WTC11 (cell line): Measurements from ENCODE around the gene POLD4. TPM values are rescaled to one million over a fixed set of nuclear protein-coding genes. Genes with fewer than 3 reads are reported as not detected.

Experiments
- ATAC-seq: fragments of 200-7000 bp; cut with Tn5 transposase; 2 replicates; pipeline ENCODE4 v1.10.0; 2021; ENCODE audit warnings: mild to moderate bottlenecking, moderate library complexity
- CTCF ChIA-PET: fragments of 300-600 bp; sonication (Branson Sonifier 250); formaldehyde crosslinking; loops from one replicate; lab custom pipeline; 2021; ENCODE audit warnings: antibody characterized with exemption; lab: Charles Lee
- POLR2A ChIA-PET: fragments of 350-600 bp; sonication (Branson Sonifier 250); formaldehyde crosslinking; loops from one replicate; lab custom pipeline; 2021; ENCODE audit warnings: antibody characterized with exemption; lab: Charles Lee
- DNase-seq: peaks from one replicate; pipeline ENCODE4 v3.0.0; 2021; ENCODE audit warnings: low spot score
- H3K27ac Mint-ChIP-seq: 2 replicates; pipeline ENCODE4 v1.8.0; 2021; ENCODE audit warnings: mixed read lengths
- H3K27me3 Mint-ChIP-seq: 2 replicates; pipeline ENCODE4 v1.8.0; 2021; ENCODE audit warnings: low read depth, mild to moderate bottlenecking, moderate library complexity, mixed read lengths
- H3K36me3 Mint-ChIP-seq: 2 replicates; pipeline ENCODE4 v1.8.0; 2021; ENCODE audit warnings: mixed read lengths
- H3K4me1 Mint-ChIP-seq: 2 replicates; pipeline ENCODE4 v1.8.0; 2022; ENCODE audit warnings: mixed read lengths
- H3K4me3 Mint-ChIP-seq: 2 replicates; pipeline ENCODE4 v1.8.0; 2021; ENCODE audit warnings: mild to moderate bottlenecking, moderate library complexity, mixed read lengths
- H3K9me3 Mint-ChIP-seq: 2 replicates; pipeline ENCODE4 v1.8.0; 2021; ENCODE audit warnings: mixed read lengths
- CDX4 ChIP-seq: fragments of 250-450 bp; sonication (Bioruptor Pico); IDR thresholded peaks from 2 replicates; pipeline ENCODE4 v1.9.0; 2021; ENCODE audit warnings: moderate library complexity, mild to moderate bottlenecking, inconsistent platforms, borderline replicate concordance
- CREB1 ChIP-seq: sonication (generic); formaldehyde crosslinking; IDR thresholded peaks from 2 replicates; pipeline ENCODE4 v1.8.0; 2023; ENCODE audit warnings: mild to moderate bottlenecking, missing genetic modification reagents
- E2F1 ChIP-seq: sonication (generic); formaldehyde crosslinking; IDR thresholded peaks from 2 replicates; pipeline ENCODE4 v1.8.0; 2022; ENCODE audit warnings: mild to moderate bottlenecking, missing genetic modification reagents
- EMX1 ChIP-seq: fragments of 250-450 bp; sonication (Bioruptor Pico); IDR thresholded peaks from 2 replicates; pipeline ENCODE4 v1.8.0; 2021; ENCODE audit warnings: mild to moderate bottlenecking
- ERG ChIP-seq: fragments of 250-450 bp; sonication (Bioruptor Pico); IDR thresholded peaks from 2 replicates; pipeline ENCODE4 v1.8.0; 2021; ENCODE audit warnings: mild to moderate bottlenecking
- FOXP1 ChIP-seq: sonication (generic); formaldehyde crosslinking; IDR thresholded peaks from 2 replicates; pipeline ENCODE4 v1.8.0; 2022; ENCODE audit warnings: missing genetic modification reagents, mild to moderate bottlenecking, moderate library complexity, borderline replicate concordance
- NFYB ChIP-seq: sonication (generic); formaldehyde crosslinking; conservative IDR thresholded peaks from 2 replicates; pipeline ENCODE4 v1.8.0; 2022; ENCODE audit warnings: low read depth, missing genetic modification reagents
- NR1H2 ChIP-seq: sonication (generic); formaldehyde crosslinking; IDR thresholded peaks from 2 replicates; pipeline ENCODE4 v1.9.0; 2021; ENCODE audit warnings: mild to moderate bottlenecking, moderate library complexity, missing genetic modification reagents
- OVOL2 ChIP-seq: fragments of 250-450 bp; sonication (Bioruptor Pico); IDR thresholded peaks from 2 replicates; pipeline ENCODE4 v1.9.0; 2021; ENCODE audit warnings: mild to moderate bottlenecking, borderline replicate concordance
- total RNA-seq: library from RNA; stranded (reverse); gene quantifications from 3 replicates; pipeline ENCODE4 v1.2.3, GENCODE V29; 2021
- TF ChIP-seq, protein P1 (sequence below): sonication (generic); formaldehyde crosslinking; IDR thresholded peaks from 2 replicates; pipeline ENCODE4 v1.8.1; 2023; ENCODE audit warnings: mild to moderate bottlenecking, missing genetic modification reagents, borderline replicate concordance
- TF ChIP-seq, protein P2 (sequence below): fragments of 250-450 bp; sonication (Bioruptor Pico); IDR thresholded peaks from 2 replicates; pipeline ENCODE4 v2.1.2; 2022; ENCODE audit warnings: mild to moderate bottlenecking, moderate library complexity
- TF ChIP-seq, protein P3 (sequence below): sonication (generic); formaldehyde crosslinking; IDR thresholded peaks from 2 replicates; pipeline ENCODE4 v1.8.1; 2023; ENCODE audit warnings: mild to moderate bottlenecking, moderate library complexity, missing genetic modification reagents
- TF ChIP-seq, protein P4 (sequence below): sonication (generic); formaldehyde crosslinking; IDR thresholded peaks from 2 replicates; pipeline ENCODE4 v1.8.1; 2022; ENCODE audit warnings: low read depth, mild to moderate bottlenecking, moderate library complexity, missing genetic modification reagents, borderline replicate concordance

Gene POLD4
- total RNA-seq, 1 experiment from 2014 or later, result 30.3 TPM

DNA sequence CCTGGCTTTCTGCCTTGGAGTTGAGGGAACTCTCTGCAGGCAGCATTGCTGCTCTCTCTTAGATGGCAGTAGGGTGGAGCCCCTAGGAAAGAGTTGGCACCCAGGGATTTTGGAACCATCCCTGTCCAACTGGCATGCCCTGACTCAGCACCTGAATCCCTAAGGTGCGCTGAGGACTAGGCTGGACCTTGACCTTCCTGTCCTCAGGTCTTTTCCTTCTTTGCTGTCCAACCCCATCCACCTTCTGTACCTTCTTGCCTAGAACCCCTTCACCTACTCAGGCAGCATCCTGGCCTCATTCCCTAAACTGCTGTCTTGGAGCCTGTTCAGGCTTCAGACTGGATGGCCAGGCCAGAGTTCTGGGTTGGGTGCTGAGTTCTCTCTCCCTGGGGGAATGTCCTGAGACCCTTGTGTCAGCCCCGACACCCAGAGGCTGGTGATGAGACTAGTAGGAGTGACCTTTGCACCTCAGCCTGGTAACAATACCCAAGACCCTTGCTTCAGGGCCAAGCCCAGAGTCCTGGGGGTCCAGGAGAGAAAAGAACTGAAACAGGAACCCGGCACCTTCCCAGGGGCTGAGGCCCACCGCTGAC, 2.5 kb upstream of the POLD4 start (continued):
- TF ChIP-seq, protein P1, sequence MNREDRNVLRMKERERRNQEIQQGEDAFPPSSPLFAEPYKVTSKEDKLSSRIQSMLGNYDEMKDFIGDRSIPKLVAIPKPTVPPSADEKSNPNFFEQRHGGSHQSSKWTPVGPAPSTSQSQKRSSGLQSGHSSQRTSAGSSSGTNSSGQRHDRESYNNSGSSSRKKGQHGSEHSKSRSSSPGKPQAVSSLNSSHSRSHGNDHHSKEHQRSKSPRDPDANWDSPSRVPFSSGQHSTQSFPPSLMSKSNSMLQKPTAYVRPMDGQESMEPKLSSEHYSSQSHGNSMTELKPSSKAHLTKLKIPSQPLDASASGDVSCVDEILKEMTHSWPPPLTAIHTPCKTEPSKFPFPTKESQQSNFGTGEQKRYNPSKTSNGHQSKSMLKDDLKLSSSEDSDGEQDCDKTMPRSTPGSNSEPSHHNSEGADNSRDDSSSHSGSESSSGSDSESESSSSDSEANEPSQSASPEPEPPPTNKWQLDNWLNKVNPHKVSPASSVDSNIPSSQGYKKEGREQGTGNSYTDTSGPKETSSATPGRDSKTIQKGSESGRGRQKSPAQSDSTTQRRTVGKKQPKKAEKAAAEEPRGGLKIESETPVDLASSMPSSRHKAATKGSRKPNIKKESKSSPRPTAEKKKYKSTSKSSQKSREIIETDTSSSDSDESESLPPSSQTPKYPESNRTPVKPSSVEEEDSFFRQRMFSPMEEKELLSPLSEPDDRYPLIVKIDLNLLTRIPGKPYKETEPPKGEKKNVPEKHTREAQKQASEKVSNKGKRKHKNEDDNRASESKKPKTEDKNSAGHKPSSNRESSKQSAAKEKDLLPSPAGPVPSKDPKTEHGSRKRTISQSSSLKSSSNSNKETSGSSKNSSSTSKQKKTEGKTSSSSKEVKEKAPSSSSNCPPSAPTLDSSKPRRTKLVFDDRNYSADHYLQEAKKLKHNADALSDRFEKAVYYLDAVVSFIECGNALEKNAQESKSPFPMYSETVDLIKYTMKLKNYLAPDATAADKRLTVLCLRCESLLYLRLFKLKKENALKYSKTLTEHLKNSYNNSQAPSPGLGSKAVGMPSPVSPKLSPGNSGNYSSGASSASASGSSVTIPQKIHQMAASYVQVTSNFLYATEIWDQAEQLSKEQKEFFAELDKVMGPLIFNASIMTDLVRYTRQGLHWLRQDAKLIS (CRISPR knock-in tag), result no peak
- no peak for TF ChIP-seq CREB1 (CRISPR knock-in tag)
- no peak for TF ChIP-seq CDX4 (CRISPR knock-in tag)
- TF ChIP-seq OVOL2 (CRISPR knock-in tag), result no peak

DNA sequence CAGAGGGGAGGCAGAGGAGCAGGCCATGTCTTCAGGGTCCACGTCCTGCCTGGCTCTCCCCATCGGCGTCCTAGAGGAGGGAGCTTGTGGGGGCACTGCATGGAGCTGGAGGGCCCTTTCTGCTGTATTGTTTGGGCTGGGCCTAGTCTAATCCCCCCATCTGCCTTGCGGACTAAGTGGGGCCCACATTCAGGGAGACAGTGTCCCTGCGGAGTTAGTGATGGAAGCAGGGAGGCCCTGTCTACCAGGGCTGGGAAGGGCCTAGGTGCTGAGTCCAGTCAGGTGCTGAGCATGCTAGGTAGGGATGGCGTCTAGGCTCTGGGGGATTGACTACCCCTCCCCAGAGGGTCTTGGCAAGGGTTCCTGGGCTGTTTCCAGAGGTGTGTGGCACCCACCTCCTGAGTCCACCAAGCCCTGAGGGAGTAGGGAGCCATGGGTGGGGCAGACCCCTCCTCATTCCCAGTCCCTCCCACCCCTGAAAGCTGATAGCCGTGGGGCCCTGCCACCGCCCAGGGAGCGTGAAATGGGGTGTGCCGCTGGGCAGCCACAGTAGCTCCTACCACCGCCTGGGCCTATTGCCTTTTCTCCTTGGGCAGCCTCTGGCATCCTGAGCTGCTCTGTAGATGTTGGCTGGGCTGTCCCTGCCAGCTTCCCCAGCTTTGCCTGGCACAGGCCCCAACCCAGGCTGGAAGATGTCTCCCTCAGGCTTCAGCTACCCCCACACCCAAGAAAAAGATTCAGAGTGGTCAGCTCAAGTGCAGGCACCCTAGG, 1.9 kb upstream of the POLD4 start:
- CTCF ChIA-PET, result interaction anchor here (1.1 to 10.1 kb wide), 3 partner anchors 21 to 46 kb away, joined by 6 to 842 read pairs (median 21); partner anchors contain the start of genes CLCF1 and PPP1CA
- Mint-ChIP-seq H3K36me3 (no peaks in the 10 kb centered on the region), H3K27me3 (peaks cover 18% of the 10 kb centered on the region), H3K4me3 (no peak overlapping the region; the same call in 1 of the 2 replicates), H3K4me1 (peaks cover 30% of the 10 kb centered on the region), H3K9me3 (no peaks in the 10 kb centered on the region), H3K27ac (no peak overlapping the region)
- ATAC-seq (no peak), DNase-seq (no peak)
- TF ChIP-seq E2F1 (CRISPR knock-in tag) (no peak), FOXP1 (CRISPR knock-in tag) (no peak), EMX1 (no peak), OVOL2 (CRISPR knock-in tag) (no peak), NFYB (CRISPR knock-in tag) (no peak), ERG (CRISPR knock-in tag) (no peak), NR1H2 (CRISPR knock-in tag) (no peak)
- TF ChIP-seq, protein P2, sequence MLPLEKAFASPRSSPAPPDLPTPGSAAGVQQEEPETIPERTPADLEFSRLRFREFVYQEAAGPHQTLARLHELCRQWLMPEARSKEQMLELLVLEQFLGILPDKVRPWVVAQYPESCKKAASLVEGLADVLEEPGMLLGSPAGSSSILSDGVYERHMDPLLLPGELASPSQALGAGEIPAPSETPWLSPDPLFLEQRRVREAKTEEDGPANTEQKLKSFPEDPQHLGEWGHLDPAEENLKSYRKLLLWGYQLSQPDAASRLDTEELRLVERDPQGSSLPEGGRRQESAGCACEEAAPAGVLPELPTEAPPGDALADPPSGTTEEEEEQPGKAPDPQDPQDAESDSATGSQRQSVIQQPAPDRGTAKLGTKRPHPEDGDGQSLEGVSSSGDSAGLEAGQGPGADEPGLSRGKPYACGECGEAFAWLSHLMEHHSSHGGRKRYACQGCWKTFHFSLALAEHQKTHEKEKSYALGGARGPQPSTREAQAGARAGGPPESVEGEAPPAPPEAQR (CRISPR knock-in tag), result no peak
- TF ChIP-seq, protein P3, sequence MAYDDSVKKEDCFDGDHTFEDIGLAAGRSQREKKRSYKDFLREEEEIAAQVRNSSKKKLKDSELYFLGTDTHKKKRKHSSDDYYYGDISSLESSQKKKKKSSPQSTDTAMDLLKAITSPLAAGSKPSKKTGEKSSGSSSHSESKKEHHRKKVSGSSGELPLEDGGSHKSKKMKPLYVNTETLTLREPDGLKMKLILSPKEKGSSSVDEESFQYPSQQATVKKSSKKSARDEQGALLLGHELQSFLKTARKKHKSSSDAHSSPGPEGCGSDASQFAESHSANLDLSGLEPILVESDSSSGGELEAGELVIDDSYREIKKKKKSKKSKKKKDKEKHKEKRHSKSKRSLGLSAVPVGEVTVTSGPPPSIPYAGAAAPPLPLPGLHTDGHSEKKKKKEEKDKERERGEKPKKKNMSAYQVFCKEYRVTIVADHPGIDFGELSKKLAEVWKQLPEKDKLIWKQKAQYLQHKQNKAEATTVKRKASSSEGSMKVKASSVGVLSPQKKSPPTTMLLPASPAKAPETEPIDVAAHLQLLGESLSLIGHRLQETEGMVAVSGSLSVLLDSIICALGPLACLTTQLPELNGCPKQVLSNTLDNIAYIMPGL, result no peak
- TF ChIP-seq, protein P4, sequence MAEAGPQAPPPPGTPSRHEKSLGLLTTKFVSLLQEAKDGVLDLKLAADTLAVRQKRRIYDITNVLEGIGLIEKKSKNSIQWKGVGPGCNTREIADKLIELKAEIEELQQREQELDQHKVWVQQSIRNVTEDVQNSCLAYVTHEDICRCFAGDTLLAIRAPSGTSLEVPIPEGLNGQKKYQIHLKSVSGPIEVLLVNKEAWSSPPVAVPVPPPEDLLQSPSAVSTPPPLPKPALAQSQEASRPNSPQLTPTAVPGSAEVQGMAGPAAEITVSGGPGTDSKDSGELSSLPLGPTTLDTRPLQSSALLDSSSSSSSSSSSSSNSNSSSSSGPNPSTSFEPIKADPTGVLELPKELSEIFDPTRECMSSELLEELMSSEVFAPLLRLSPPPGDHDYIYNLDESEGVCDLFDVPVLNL (CRISPR knock-in tag), result no peak
- POLR2A ChIA-PET, result no interaction called here
